IMR-90 (cell line): Measurements from ENCODE around the gene PDS5A. TPM values are rescaled to one million over a fixed set of nuclear protein-coding genes. Genes with fewer than 3 reads are reported as not detected.
"Not testable (repeated sequence)": the region's sequence is repeated elsewhere in the genome, so short reads cannot be mapped to it uniquely, and the experiment has no call there.

Experiments used
- ATAC-seq: fragments of 200-7000 bp; cut with Tn5 transposase; 2 replicates; pipeline ENCODE4 v1.9.1; 2020; ENCODE audit warnings: low read depth, mild to moderate bottlenecking, moderate library complexity
- BruUV-seq: library from RNA; stranded (reverse); fragments of 400-500 nt; replicated peaks from 2 replicates; lab custom pipeline; 2021; lab: Mats Ljungman, UMichigan
- CTCF ChIA-PET: fragments of 300-600 bp; formaldehyde crosslinking; extraction: SDS; loops from one replicate; lab custom pipeline; 2021; ENCODE audit warnings: antibody characterized with exemption; lab: Yijun Ruan, JAX
- POLR2A ChIA-PET: fragments of 300-600 bp; sonication (Branson Sonifier 250); formaldehyde crosslinking; loops from one replicate; lab custom pipeline; 2022; ENCODE audit warnings: antibody characterized with exemption; ENCODE audit not compliant: unreplicated experiment; lab: Charles Lee
- DNase-seq: peaks from one replicate; pipeline ENCODE4 v3.0.0; 2013
- H2AFZ ChIP-seq: replicated peaks from 2 replicates; pipeline ENCODE3; 2013; ENCODE audit warnings: low read length, mild to moderate bottlenecking; ENCODE audit not compliant: poor library complexity
- H2AK5ac ChIP-seq: 2 replicates; pipeline ENCODE4 v1.6.1; 2013; ENCODE audit warnings: low read depth, low read length, inconsistent platforms
- H2AK9ac ChIP-seq: replicated peaks from 2 replicates; pipeline ENCODE3; 2013; ENCODE audit warnings: mild to moderate bottlenecking, low read depth, low read length, moderate library complexity; ENCODE audit not compliant: poor library complexity
- H2BK120ac ChIP-seq: 2 replicates; pipeline ENCODE4 v1.6.1; 2013; ENCODE audit warnings: low read depth, low read length, inconsistent platforms
- H2BK15ac ChIP-seq: 3 replicates; pipeline ENCODE4 v1.6.1; 2013; ENCODE audit warnings: low read depth, low read length, inconsistent platforms
- H2BK20ac ChIP-seq: 2 replicates; pipeline ENCODE4 v1.6.1; 2013; ENCODE audit warnings: low read depth, mild to moderate bottlenecking, inconsistent platforms, low read length, moderate library complexity
- H2BK5ac ChIP-seq: 2 replicates; pipeline ENCODE4 v1.6.1; 2013; ENCODE audit warnings: mild to moderate bottlenecking, low read depth, low read length, inconsistent platforms; ENCODE audit not compliant: poor library complexity, severe bottlenecking
- H3K14ac ChIP-seq: replicated peaks from 2 replicates; pipeline ENCODE4 v1.6.1; 2013; ENCODE audit warnings: low read depth, low read length, inconsistent platforms
- H3K18ac ChIP-seq: 2 replicates; pipeline ENCODE4 v1.6.1; 2013; ENCODE audit warnings: low read depth, low read length, control low read depth
- H3K23ac ChIP-seq: 2 replicates; pipeline ENCODE4 v1.6.1; 2013; ENCODE audit warnings: low read depth, low read length, inconsistent platforms
- H3K27ac ChIP-seq: 2 replicates; pipeline ENCODE4 v1.5.1; 2013; ENCODE audit warnings: mild to moderate bottlenecking, control low read depth, low read length; ENCODE audit not compliant: insufficient read depth
- H3K27me3 ChIP-seq: 2 replicates; pipeline ENCODE4 v1.6.1; 2013; ENCODE audit warnings: low read length; ENCODE audit not compliant: control insufficient read depth, insufficient read depth
- H3K36me3 ChIP-seq: 2 replicates; pipeline ENCODE4 v1.6.1; 2013; ENCODE audit warnings: low read length, mixed read lengths; ENCODE audit not compliant: control insufficient read depth, insufficient read depth
- H3K4ac ChIP-seq: 2 replicates; pipeline ENCODE4 v1.6.1; 2013; ENCODE audit warnings: low read depth, low read length, inconsistent platforms
- H3K4me1 ChIP-seq: 2 replicates; pipeline ENCODE4 v1.6.1; 2013; ENCODE audit warnings: low read length, mixed read lengths; ENCODE audit not compliant: control insufficient read depth, insufficient read depth
- H3K4me2 ChIP-seq: 2 replicates; pipeline ENCODE4 v1.6.1; 2013; ENCODE audit warnings: low read depth, mild to moderate bottlenecking, control low read depth, low read length, moderate library complexity
- H3K4me3 ChIP-seq: 2 replicates; pipeline ENCODE4 v1.5.1; 2013; ENCODE audit warnings: low read depth, mild to moderate bottlenecking, control low read depth, low read length, moderate library complexity; ENCODE audit not compliant: insufficient read depth
- H3K56ac ChIP-seq: 2 replicates; pipeline ENCODE4 v1.6.1; 2013; ENCODE audit warnings: low read length, inconsistent platforms; ENCODE audit not compliant: insufficient read depth; ENCODE audit errors: extremely low read depth
- H3K79me1 ChIP-seq, 2 experiments: 2 replicates each; pipeline ENCODE4 v1.6.1; 2013; ENCODE audit warnings: low read length in 2 of 2, inconsistent platforms in 1 of 2, low read depth in 1 of 2
- H3K9ac ChIP-seq: 2 replicates; pipeline ENCODE4 v1.6.1; 2013; ENCODE audit warnings: low read depth, low read length, control low read depth
- H3K9me1 ChIP-seq: 2 replicates; pipeline ENCODE4 v1.6.1; 2013; ENCODE audit warnings: low read length, inconsistent platforms; ENCODE audit not compliant: insufficient read depth
- H3K9me3 ChIP-seq: 2 replicates; pipeline ENCODE4 v1.6.1; 2013; ENCODE audit warnings: low read length; ENCODE audit not compliant: control insufficient read depth, insufficient read depth
- H4K20me1 ChIP-seq: 2 replicates; pipeline ENCODE4 v1.6.1; 2013; ENCODE audit warnings: low read length, inconsistent platforms; ENCODE audit not compliant: insufficient read depth
- H4K5ac ChIP-seq: 2 replicates; pipeline ENCODE4 v1.6.1; 2013; ENCODE audit warnings: mild to moderate bottlenecking, low read depth, low read length, control low read depth
- H4K8ac ChIP-seq, 2 experiments: 2 replicates each; pipeline ENCODE4 v1.6.1; 2013; ENCODE audit warnings: low read depth in 2 of 2, low read length in 2 of 2, control low read depth in 1 of 2, inconsistent platforms in 1 of 2
- H4K91ac ChIP-seq: 2 replicates; pipeline ENCODE4 v1.6.1; 2013; ENCODE audit warnings: low read depth, low read length, inconsistent platforms; ENCODE audit not compliant: insufficient read depth
- WGBS, 2 experiments: methylation state at CpG; one replicate each; pipeline versions ENCODE4 v1.1.5 to v1.1.7; 2013; ENCODE audit warnings: missing lambda C conversion rate in 2 of 2; ENCODE audit not compliant: insufficient read length in 1 of 2; ENCODE audit errors: extremely low coverage in 2 of 2; 5-methylcytosine and 5-hydroxymethylcytosine counted together
- dilution Hi-C: fragments of 300-500 bp; cut with HindIII; formaldehyde crosslinking; loops from one replicate; pipeline ENCODE4 v1.14.3; 2018; ENCODE audit warnings: low sequenced_read_pairs; ENCODE audit not compliant: unreplicated experiment
- in situ Hi-C: fragments of 300-500 bp; cut with MboI; formaldehyde crosslinking; loops from 3 replicates; pipeline ENCODE4 v1.14.3; 2019; ENCODE audit warnings: low sequenced_read_pairs, inconsistent platforms, mixed read lengths
- intact Hi-C: fragments of 100-400 bp; cut with micrococcal nuclease; formaldehyde crosslinking; loops from 2 replicates; pipeline ENCODE4 v1.10.0; 2022
- polyA plus RNA-seq, 3 experiments: library from polyadenylated mRNA; depleted of rRNA; stranded (reverse); fragments of >200 nt; gene quantifications; 2 replicates each; pipeline ENCODE4 v1.2.3, GENCODE V29; 2012; ENCODE audit warnings: low replicate concordance in 1 of 3
- total RNA-seq: library from RNA; depleted of rRNA; stranded (reverse); fragments of >200 nt; gene quantifications from 2 replicates; pipeline ENCODE4 v1.2.3, GENCODE V29; 2012

The PDS5A gene
- total and polyA plus RNA-seq, 2 of the 4 experiments (the other 2 are of a cell fraction), result 16.3 to 33.5 TPM

DNA sequence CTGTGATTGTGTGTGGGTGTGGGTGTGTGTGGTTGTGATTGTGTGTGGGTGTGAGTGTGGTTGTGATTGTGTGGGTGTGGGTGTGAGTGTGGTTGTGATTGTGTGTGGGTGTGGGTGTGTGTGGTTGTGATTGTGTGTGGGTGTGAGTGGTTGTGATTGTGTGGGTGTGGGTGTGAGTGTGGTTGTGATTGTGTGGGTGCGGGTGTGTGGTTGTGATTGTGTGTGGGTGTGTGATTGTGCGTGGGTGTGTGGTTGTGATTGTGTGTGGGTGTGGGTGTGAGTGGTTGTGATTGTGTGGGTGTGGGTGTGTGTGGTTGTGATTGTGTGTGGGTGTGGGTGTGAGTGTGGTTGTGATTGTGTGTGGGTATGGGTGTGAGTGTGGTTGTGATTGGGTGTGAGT is 163.9 kb downstream of the PDS5A start:
- H3K27me3 ChIP-seq, CTCF ChIA-PET, H3K9me1 ChIP-seq, H3K56ac ChIP-seq, H3K4ac ChIP-seq, H3K79me1 ChIP-seq, H4K8ac ChIP-seq, BruUV-seq, in situ Hi-C loops, DNase-seq, H2BK120ac ChIP-seq, H3K18ac ChIP-seq, H4K5ac ChIP-seq, POLR2A ChIA-PET, H3K23ac ChIP-seq, H2BK15ac ChIP-seq, H2AK5ac ChIP-seq, H3K27ac ChIP-seq, H3K9me3 ChIP-seq, H3K36me3 ChIP-seq, H4K91ac ChIP-seq, H3K9ac ChIP-seq, H3K14ac ChIP-seq, dilution Hi-C loops, H2AFZ ChIP-seq, intact Hi-C loops, H2AK9ac ChIP-seq, ATAC-seq, H4K20me1 ChIP-seq, H3K4me2 ChIP-seq, H3K4me1 ChIP-seq, H3K4me3 ChIP-seq, H2BK20ac ChIP-seq: not testable (repeated sequence)
- WGBS, 2 experiments, result no CpG with 5 or more reads among the region's 2 CpGs
- peak overlapping the region; percentile 78 for H2BK5ac ChIP-seq

DNA sequence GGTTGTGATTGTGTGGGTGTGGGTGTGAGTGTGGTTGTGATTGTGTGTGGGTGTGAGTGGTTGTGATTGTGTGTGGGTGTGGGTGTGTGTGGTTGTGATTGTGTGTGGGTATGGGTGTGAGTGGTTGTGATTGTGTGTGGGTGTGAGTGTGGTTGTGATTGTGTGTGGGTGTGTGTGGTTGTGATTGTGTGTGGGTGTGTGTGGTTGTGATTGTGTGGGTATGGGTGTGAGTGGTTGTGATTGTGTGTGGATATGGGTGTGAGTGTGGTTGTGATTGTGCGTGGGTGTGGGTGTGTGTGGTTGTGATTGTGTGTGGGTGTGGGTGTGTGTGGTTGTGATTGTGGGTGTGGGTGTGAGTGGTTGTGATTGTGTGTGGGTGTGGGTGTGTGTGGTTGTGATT is 164.7 kb downstream of the PDS5A start:
- H3K4me2 ChIP-seq, H4K20me1 ChIP-seq, H3K4ac ChIP-seq, H4K8ac ChIP-seq, H3K23ac ChIP-seq, H3K14ac ChIP-seq, H3K9me1 ChIP-seq, H2BK15ac ChIP-seq, H3K9me3 ChIP-seq, H2AK5ac ChIP-seq, ATAC-seq, H3K18ac ChIP-seq, in situ Hi-C loops, H3K4me1 ChIP-seq, H2BK120ac ChIP-seq, H3K56ac ChIP-seq, BruUV-seq, H2AFZ ChIP-seq, dilution Hi-C loops, H3K27ac ChIP-seq, CTCF ChIA-PET, H3K9ac ChIP-seq, H4K91ac ChIP-seq, H3K4me3 ChIP-seq, POLR2A ChIA-PET, H3K27me3 ChIP-seq, intact Hi-C loops, H3K79me1 ChIP-seq, H4K5ac ChIP-seq, H2BK20ac ChIP-seq, H3K36me3 ChIP-seq, DNase-seq, H2AK9ac ChIP-seq: not testable (repeated sequence)
- H2BK5ac ChIP-seq, result peak overlapping the region; percentile 8
- WGBS, 2 experiments, result no CpG with 5 or more reads among the region's 1 CpG
